SK-N-SH treated with all-trans-retinoic acid at 6 μM for 48 hours (cell line): ENCODE measurements around the gene GLI3.

Experiments used
- ATAC-seq: fragments of 200-7000 bp; cut with Tn5 transposase; 3 replicates; pipeline ENCODE4 v1.9.1; 2020; ENCODE audit warnings: mild to moderate bottlenecking, moderate library complexity
- ARNTL ChIP-seq: fragments of 450-650 bp; formaldehyde crosslinking; IDR thresholded peaks from 2 replicates; pipeline ENCODE4 v1.5.0; 2020; ENCODE audit warnings: low read depth, mild to moderate bottlenecking, moderate library complexity, borderline replicate concordance
- BACH2 ChIP-seq: fragments of 250-450 bp; sonication (Bioruptor Pico); IDR thresholded peaks from 2 replicates; pipeline ENCODE4 v1.9.0; 2021; ENCODE audit warnings: mild to moderate bottlenecking, borderline replicate concordance
- CSDC2 ChIP-seq: fragments of 250-450 bp; sonication (Bioruptor Pico); IDR thresholded peaks from 2 replicates; pipeline ENCODE4 v1.5.0; 2020; ENCODE audit warnings: mild to moderate bottlenecking, moderate library complexity
- ESRRG ChIP-seq: fragments of 250-450 bp; sonication (Bioruptor Pico); IDR thresholded peaks from 2 replicates; pipeline ENCODE4 v1.6.1; 2021; ENCODE audit warnings: mild to moderate bottlenecking
- GLIS3 ChIP-seq: fragments of 250-450 bp; sonication (Bioruptor Pico); IDR thresholded peaks from 2 replicates; pipeline ENCODE4 v1.5.0; 2020; ENCODE audit warnings: mild to moderate bottlenecking, moderate library complexity
- ISL1 ChIP-seq: fragments of 250-450 bp; sonication (Bioruptor Pico); IDR thresholded peaks from 2 replicates; pipeline ENCODE4 v2.1.2; 2022; ENCODE audit warnings: mild to moderate bottlenecking, moderate library complexity
- OSR1 ChIP-seq: fragments of 250-450 bp; sonication (Bioruptor Pico); IDR thresholded peaks from 2 replicates; pipeline ENCODE4 v1.8.0; 2022; ENCODE audit warnings: moderate library complexity, mild to moderate bottlenecking, inconsistent platforms
- PPARA ChIP-seq: fragments of 250-450 bp; sonication (Bioruptor Pico); IDR thresholded peaks from 2 replicates; pipeline ENCODE4 v1.5.0; 2020; ENCODE audit warnings: mild to moderate bottlenecking, borderline replicate concordance
- RARB ChIP-seq: fragments of 250-450 bp; sonication (Bioruptor Pico); IDR thresholded peaks from 2 replicates; pipeline ENCODE4 v1.8.0; 2021; ENCODE audit warnings: mild to moderate bottlenecking, moderate library complexity
- SNAI2 ChIP-seq: fragments of 250-450 bp; sonication (Bioruptor Pico); IDR thresholded peaks from 2 replicates; pipeline ENCODE4 v1.5.0; 2020; ENCODE audit warnings: mild to moderate bottlenecking, moderate library complexity
- TCF4 ChIP-seq: fragments of 250-450 bp; sonication (Bioruptor Pico); IDR thresholded peaks from 2 replicates; pipeline ENCODE4 v1.8.0; 2021; ENCODE audit warnings: mild to moderate bottlenecking, moderate library complexity, borderline replicate concordance
- TOX ChIP-seq: fragments of 250-450 bp; sonication (Bioruptor Pico); IDR thresholded peaks from 2 replicates; pipeline ENCODE4 v1.8.0; 2021; ENCODE audit warnings: mild to moderate bottlenecking, moderate library complexity, borderline replicate concordance
- ZC3H10 ChIP-seq: fragments of 250-450 bp; sonication (Bioruptor Pico); IDR thresholded peaks from 2 replicates; pipeline ENCODE4 v1.5.1; 2021; ENCODE audit warnings: mild to moderate bottlenecking, moderate library complexity
- ZFP3 ChIP-seq: fragments of 250-450 bp; sonication (Bioruptor Pico); IDR thresholded peaks from 2 replicates; pipeline ENCODE4 v1.5.0; 2020; ENCODE audit warnings: mild to moderate bottlenecking, moderate library complexity
- ZFP30 ChIP-seq: fragments of 450-650 bp; formaldehyde crosslinking; IDR thresholded peaks from 2 replicates; pipeline ENCODE4 v1.5.0; 2022; ENCODE audit warnings: mild to moderate bottlenecking, moderate library complexity
- ZNF565 ChIP-seq: fragments of 450-650 bp; formaldehyde crosslinking; conservative IDR thresholded peaks from 2 replicates; pipeline ENCODE4 v1.5.0; 2020; ENCODE audit warnings: low read depth, mild to moderate bottlenecking, moderate library complexity
- ZNF70 ChIP-seq: fragments of 450-650 bp; formaldehyde crosslinking; IDR thresholded peaks from 2 replicates; pipeline ENCODE4 v1.5.0; 2020; ENCODE audit warnings: mild to moderate bottlenecking, moderate library complexity
- ZNF8 ChIP-seq: fragments of 450-650 bp; formaldehyde crosslinking; IDR thresholded peaks from 2 replicates; pipeline ENCODE4 v1.5.0; 2020; ENCODE audit warnings: mild to moderate bottlenecking, moderate library complexity
- TF ChIP-seq, protein P1 (sequence below): fragments of 250-450 bp; sonication (Bioruptor Pico); IDR thresholded peaks from 2 replicates; pipeline ENCODE4 v1.5.0; 2020; ENCODE audit warnings: mild to moderate bottlenecking, moderate library complexity
- TF ChIP-seq, protein P2 (sequence below): fragments of 250-450 bp; sonication (Bioruptor Pico); IDR thresholded peaks from 2 replicates; pipeline ENCODE4 v1.8.0; 2020; ENCODE audit warnings: mild to moderate bottlenecking, moderate library complexity, borderline replicate concordance
- TF ChIP-seq, protein P3 (sequence below): fragments of 250-450 bp; sonication (Bioruptor Pico); IDR thresholded peaks from 2 replicates; pipeline ENCODE4 v1.8.0; 2021; ENCODE audit warnings: low read depth, mild to moderate bottlenecking, moderate library complexity, borderline replicate concordance
- TF ChIP-seq, protein P4 (sequence below): fragments of 250-450 bp; sonication (Bioruptor Pico); IDR thresholded peaks from 2 replicates; pipeline ENCODE4 v1.5.1; 2021; ENCODE audit warnings: mild to moderate bottlenecking, moderate library complexity
- TF ChIP-seq, protein P5 (sequence below): fragments of 250-450 bp; sonication (Bioruptor Pico); IDR thresholded peaks from 2 replicates; pipeline ENCODE4 v1.5.1; 2020; ENCODE audit warnings: low read depth, mild to moderate bottlenecking, moderate library complexity

Gene GLI3

DNA sequence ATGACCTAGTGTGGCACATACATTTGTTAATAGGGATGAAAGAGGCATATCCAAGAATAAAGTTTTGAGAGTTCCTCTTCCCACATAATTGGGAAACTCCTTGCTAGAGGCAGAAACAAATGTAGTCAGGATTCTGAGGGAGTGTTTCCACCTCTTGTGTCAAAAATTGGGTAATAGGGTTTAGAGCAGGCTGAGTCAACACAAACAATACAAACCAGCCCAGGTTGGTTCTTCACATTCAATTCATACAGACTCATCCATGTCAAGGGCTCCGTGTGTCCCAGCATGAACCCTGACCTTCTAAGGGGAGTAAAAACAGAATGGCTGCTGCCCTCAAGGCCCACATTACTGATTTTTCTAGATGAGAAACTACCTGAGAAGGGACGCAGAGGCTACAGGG, 75.3 kb downstream of the GLI3 start:
- TF ChIP-seq CSDC2 (CRISPR knock-in tag) (no peak), ISL1 (CRISPR knock-in tag) (no peak), ZNF70 (CRISPR knock-in tag) (no peak), PPARA (CRISPR knock-in tag) (no peak), RARB (CRISPR knock-in tag) (no peak)
- TF ChIP-seq, protein P1, sequence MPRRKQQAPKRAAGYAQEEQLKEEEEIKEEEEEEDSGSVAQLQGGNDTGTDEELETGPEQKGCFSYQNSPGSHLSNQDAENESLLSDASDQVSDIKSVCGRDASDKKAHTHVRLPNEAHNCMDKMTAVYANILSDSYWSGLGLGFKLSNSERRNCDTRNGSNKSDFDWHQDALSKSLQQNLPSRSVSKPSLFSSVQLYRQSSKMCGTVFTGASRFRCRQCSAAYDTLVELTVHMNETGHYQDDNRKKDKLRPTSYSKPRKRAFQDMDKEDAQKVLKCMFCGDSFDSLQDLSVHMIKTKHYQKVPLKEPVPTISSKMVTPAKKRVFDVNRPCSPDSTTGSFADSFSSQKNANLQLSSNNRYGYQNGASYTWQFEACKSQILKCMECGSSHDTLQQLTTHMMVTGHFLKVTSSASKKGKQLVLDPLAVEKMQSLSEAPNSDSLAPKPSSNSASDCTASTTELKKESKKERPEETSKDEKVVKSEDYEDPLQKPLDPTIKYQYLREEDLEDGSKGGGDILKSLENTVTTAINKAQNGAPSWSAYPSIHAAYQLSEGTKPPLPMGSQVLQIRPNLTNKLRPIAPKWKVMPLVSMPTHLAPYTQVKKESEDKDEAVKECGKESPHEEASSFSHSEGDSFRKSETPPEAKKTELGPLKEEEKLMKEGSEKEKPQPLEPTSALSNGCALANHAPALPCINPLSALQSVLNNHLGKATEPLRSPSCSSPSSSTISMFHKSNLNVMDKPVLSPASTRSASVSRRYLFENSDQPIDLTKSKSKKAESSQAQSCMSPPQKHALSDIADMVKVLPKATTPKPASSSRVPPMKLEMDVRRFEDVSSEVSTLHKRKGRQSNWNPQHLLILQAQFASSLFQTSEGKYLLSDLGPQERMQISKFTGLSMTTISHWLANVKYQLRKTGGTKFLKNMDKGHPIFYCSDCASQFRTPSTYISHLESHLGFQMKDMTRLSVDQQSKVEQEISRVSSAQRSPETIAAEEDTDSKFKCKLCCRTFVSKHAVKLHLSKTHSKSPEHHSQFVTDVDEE (CRISPR knock-in tag): no peak
- ATAC-seq: no peak

DNA sequence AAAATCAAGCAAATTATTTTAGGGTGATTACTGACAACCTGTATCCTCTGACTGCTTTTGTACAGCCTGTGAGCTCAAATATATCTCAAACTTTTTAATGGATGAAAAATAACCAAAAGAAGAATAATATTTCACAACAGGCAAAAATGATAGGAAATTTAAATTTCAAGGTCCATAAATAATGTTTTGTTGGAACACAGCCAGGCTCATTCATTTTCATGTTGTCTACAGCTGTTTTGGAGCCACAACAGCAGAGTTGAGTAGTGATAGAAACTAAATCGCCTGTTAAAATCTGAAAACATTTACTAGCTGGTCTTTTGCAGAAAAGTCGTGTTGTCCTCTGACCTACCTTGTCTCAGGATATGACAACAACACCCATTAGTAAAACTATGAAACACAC, 75.9 kb downstream of the GLI3 start:
- ATAC-seq: no peak
- TF ChIP-seq, protein P2, sequence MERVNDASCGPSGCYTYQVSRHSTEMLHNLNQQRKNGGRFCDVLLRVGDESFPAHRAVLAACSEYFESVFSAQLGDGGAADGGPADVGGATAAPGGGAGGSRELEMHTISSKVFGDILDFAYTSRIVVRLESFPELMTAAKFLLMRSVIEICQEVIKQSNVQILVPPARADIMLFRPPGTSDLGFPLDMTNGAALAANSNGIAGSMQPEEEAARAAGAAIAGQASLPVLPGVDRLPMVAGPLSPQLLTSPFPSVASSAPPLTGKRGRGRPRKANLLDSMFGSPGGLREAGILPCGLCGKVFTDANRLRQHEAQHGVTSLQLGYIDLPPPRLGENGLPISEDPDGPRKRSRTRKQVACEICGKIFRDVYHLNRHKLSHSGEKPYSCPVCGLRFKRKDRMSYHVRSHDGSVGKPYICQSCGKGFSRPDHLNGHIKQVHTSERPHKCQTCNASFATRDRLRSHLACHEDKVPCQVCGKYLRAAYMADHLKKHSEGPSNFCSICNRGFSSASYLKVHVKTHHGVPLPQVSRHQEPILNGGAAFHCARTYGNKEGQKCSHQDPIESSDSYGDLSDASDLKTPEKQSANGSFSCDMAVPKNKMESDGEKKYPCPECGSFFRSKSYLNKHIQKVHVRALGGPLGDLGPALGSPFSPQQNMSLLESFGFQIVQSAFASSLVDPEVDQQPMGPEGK (CRISPR knock-in tag): no peak
- TF ChIP-seq ISL1 (CRISPR knock-in tag): no peak
- TF ChIP-seq OSR1 (CRISPR knock-in tag): no peak
- TF ChIP-seq ESRRG: no peak
- no peak for TF ChIP-seq CSDC2 (CRISPR knock-in tag)
- no peak for TF ChIP-seq TCF4 (CRISPR knock-in tag)
- no peak for TF ChIP-seq TOX (CRISPR knock-in tag)
- TF ChIP-seq GLIS3 (CRISPR knock-in tag): no peak
- no peak for TF ChIP-seq RARB (CRISPR knock-in tag)
- no peak for TF ChIP-seq ZFP30
- TF ChIP-seq, protein P3, sequence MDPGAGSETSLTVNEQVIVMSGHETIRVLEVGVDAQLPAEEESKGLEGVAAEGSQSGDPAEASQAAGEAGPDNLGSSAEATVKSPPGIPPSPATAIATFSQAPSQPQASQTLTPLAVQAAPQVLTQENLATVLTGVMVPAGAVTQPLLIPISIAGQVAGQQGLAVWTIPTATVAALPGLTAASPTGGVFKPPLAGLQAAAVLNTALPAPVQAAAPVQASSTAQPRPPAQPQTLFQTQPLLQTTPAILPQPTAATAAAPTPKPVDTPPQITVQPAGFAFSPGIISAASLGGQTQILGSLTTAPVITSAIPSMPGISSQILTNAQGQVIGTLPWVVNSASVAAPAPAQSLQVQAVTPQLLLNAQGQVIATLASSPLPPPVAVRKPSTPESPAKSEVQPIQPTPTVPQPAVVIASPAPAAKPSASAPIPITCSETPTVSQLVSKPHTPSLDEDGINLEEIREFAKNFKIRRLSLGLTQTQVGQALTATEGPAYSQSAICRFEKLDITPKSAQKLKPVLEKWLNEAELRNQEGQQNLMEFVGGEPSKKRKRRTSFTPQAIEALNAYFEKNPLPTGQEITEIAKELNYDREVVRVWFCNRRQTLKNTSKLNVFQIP (CRISPR knock-in tag): no peak
- TF ChIP-seq ZNF565 (CRISPR knock-in tag): no peak
- TF ChIP-seq SNAI2: no peak
- TF ChIP-seq, protein P1 (CRISPR knock-in tag): no peak
- TF ChIP-seq ARNTL (CRISPR knock-in tag): no peak

DNA sequence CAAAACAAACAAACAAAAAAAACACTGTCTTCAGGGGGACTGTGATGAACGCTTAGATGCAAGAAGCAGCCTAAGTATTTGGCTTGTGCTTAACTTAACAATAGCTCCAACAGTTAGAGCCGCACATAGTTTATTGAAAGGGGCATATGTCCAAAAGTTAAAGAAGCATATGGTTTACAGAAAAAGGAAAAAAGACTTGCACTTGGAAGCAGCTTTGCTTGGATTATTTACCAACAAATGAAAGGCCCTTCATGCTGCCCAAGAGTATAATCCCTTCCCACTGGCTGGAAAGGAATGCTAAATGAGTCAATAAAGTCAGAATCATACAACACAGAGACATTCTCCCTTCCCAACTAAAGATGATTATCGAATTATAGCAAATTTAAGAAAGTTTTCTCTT, 77.9 kb downstream of the GLI3 start:
- no peak for ATAC-seq
- TF ChIP-seq ZFP30 (no peak), ZC3H10 (CRISPR knock-in tag) (no peak), BACH2 (CRISPR knock-in tag) (no peak), RARB (CRISPR knock-in tag) (no peak), TCF4 (CRISPR knock-in tag) (no peak), OSR1 (CRISPR knock-in tag) (no peak), CSDC2 (CRISPR knock-in tag) (no peak), ZNF8 (no peak), SNAI2 (no peak), GLIS3 (CRISPR knock-in tag) (no peak), ESRRG (no peak), ZFP3 (CRISPR knock-in tag) (no peak), ISL1 (CRISPR knock-in tag) (no peak), PPARA (CRISPR knock-in tag) (no peak), ARNTL (CRISPR knock-in tag) (no peak)
- TF ChIP-seq, protein P4, sequence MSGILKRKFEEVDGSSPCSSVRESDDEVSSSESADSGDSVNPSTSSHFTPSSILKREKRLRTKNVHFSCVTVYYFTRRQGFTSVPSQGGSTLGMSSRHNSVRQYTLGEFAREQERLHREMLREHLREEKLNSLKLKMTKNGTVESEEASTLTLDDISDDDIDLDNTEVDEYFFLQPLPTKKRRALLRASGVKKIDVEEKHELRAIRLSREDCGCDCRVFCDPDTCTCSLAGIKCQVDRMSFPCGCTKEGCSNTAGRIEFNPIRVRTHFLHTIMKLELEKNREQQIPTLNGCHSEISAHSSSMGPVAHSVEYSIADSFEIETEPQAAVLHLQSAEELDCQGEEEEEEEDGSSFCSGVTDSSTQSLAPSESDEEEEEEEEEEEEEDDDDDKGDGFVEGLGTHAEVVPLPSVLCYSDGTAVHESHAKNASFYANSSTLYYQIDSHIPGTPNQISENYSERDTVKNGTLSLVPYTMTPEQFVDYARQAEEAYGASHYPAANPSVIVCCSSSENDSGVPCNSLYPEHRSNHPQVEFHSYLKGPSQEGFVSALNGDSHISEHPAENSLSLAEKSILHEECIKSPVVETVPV (CRISPR knock-in tag): no peak
- TF ChIP-seq, protein P5, sequence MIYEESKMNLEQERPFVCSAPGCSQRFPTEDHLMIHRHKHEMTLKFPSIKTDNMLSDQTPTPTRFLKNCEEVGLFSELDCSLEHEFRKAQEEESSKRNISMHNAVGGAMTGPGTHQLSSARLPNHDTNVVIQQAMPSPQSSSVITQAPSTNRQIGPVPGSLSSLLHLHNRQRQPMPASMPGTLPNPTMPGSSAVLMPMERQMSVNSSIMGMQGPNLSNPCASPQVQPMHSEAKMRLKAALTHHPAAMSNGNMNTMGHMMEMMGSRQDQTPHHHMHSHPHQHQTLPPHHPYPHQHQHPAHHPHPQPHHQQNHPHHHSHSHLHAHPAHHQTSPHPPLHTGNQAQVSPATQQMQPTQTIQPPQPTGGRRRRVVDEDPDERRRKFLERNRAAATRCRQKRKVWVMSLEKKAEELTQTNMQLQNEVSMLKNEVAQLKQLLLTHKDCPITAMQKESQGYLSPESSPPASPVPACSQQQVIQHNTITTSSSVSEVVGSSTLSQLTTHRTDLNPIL: no peak
- TF ChIP-seq, protein P2 (CRISPR knock-in tag): no peak
